Osteoblast (primary cell): ENCODE results near the gene NDUFA13. TPM values are rescaled to one million over a fixed set of nuclear protein-coding genes. Genes with fewer than 3 reads are reported as not detected.

ENCODE experiments used
- DNase-seq: peaks from one replicate; pipeline ENCODE4 v3.0.0; 2011; ENCODE audit warnings: low spot score, mixed read lengths; ENCODE audit not compliant: insufficient read length; ENCODE audit errors: missing footprints
- H2AFZ ChIP-seq: 2 replicates; pipeline ENCODE4 v1.6.0; 2011; ENCODE audit warnings: mild to moderate bottlenecking, low read length
- H3K27ac ChIP-seq: 2 replicates; pipeline ENCODE4 v1.5.1; 2011; ENCODE audit warnings: mild to moderate bottlenecking, low read depth, low read length, moderate library complexity
- H3K27me3 ChIP-seq: 2 replicates; pipeline ENCODE4 v1.6.0; 2012; ENCODE audit warnings: mild to moderate bottlenecking, control low read depth, inconsistent platforms, low read length, moderate library complexity; ENCODE audit not compliant: insufficient read depth
- H3K36me3 ChIP-seq: 2 replicates; pipeline ENCODE4 v1.5.1; 2011; ENCODE audit warnings: mild to moderate bottlenecking, low read length, control low read depth, moderate library complexity; ENCODE audit not compliant: insufficient read depth
- H3K4me1 ChIP-seq: 2 replicates; pipeline ENCODE4 v1.5.1; 2011; ENCODE audit warnings: mild to moderate bottlenecking, low read length, control low read depth, moderate library complexity; ENCODE audit not compliant: insufficient read depth
- H3K4me2 ChIP-seq: 2 replicates; pipeline ENCODE4 v1.6.0; 2011; ENCODE audit warnings: mild to moderate bottlenecking, low read length; ENCODE audit not compliant: insufficient read depth
- H3K4me3 ChIP-seq: fragments of 200-600 bp; sonication (generic); 3 replicates; pipeline ENCODE4 v1.5.1; 2012; ENCODE audit warnings: mild to moderate bottlenecking, low read length, inconsistent platforms; ENCODE audit not compliant: insufficient read depth
- H3K79me2 ChIP-seq: 2 replicates; pipeline ENCODE4 v1.6.0; 2012; ENCODE audit warnings: mild to moderate bottlenecking, low read length, control low read depth, inconsistent platforms; ENCODE audit not compliant: insufficient read depth
- H3K9me3 ChIP-seq: 2 replicates; pipeline ENCODE4 v1.5.1; 2011; ENCODE audit warnings: low read depth, low read length, control low read depth
- H4K20me1 ChIP-seq: 2 replicates; pipeline ENCODE4 v1.6.0; 2012; ENCODE audit warnings: mild to moderate bottlenecking, low read length, control low read depth; ENCODE audit not compliant: insufficient read depth
- total RNA-seq: library from RNA; depleted of rRNA; stranded (reverse); fragments of >200 nt; gene quantifications from 2 replicates; pipeline ENCODE4 v1.2.3, GENCODE V29; 2012
- TF ChIP-seq, protein P1 (sequence below): IDR thresholded peaks from 2 replicates; pipeline ENCODE4 v1.5.1; 2011; ENCODE audit warnings: mild to moderate bottlenecking, low read depth, low read length, moderate library complexity; ENCODE audit errors: extremely low read depth

NDUFA13 gene
- total RNA-seq, 1 donor: 160 TPM

DNA sequence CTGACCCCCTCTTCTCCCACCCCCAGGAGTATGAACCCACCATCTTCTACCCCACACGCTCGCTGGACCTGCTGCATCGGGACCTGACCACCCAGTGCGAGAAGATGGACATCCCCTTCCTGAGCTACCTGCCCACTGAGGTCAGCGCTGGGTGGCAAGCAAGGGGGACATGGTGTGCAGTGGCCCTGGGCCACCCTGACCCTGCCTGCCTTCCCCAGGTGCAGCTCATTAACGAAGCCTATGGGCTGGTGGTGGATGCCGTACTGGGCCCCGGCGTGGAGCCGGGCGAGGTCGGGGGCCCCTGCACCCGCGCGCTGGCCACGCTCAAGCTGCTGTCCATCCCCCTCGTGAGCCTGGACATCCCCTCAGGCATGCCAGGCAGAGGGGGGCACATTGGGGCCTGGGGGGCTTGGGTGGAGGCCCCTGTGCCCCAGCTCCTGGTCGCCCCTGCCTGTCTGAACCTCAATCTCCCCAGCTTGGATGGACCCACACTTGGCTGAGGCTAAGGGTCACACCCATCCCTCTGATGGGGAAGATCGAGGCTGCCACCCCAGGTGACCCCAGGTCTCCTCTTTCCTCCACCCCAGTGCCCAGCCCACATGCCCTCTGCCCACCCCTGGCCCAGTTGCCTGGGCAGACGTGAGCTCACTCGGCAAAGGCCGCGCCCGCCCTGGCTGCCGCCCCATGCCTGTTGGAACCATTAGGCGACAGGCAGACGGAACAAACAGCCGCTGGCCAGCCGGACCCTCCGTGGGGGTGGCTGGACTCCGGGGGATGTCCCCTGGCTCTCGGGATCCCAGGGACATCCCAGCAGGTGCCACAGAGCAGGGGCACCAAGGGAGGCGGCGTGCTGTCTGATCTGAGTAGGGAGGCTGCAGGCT lies 19.5 kb downstream of the NDUFA13 start:
- H3K36me3 ChIP-seq: no peaks in the 10 kb centered on the region
- TF ChIP-seq, protein P1, sequence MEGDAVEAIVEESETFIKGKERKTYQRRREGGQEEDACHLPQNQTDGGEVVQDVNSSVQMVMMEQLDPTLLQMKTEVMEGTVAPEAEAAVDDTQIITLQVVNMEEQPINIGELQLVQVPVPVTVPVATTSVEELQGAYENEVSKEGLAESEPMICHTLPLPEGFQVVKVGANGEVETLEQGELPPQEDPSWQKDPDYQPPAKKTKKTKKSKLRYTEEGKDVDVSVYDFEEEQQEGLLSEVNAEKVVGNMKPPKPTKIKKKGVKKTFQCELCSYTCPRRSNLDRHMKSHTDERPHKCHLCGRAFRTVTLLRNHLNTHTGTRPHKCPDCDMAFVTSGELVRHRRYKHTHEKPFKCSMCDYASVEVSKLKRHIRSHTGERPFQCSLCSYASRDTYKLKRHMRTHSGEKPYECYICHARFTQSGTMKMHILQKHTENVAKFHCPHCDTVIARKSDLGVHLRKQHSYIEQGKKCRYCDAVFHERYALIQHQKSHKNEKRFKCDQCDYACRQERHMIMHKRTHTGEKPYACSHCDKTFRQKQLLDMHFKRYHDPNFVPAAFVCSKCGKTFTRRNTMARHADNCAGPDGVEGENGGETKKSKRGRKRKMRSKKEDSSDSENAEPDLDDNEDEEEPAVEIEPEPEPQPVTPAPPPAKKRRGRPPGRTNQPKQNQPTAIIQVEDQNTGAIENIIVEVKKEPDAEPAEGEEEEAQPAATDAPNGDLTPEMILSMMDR: no peak
- H3K4me2 ChIP-seq: no peak overlapping the region
- H4K20me1 ChIP-seq: peaks cover 4% of the 10 kb centered on the region
- peak; percentile 88 for DNase-seq
- H3K9me3 ChIP-seq: no peaks in the 10 kb centered on the region
- H3K4me1 ChIP-seq: peaks cover 13% of the 10 kb centered on the region
- H3K27me3 ChIP-seq: peaks cover 14% of the 10 kb centered on the region
- no peak overlapping the region for H3K4me3 ChIP-seq
- no peaks in the 10 kb centered on the region for H3K79me2 ChIP-seq
- H2AFZ ChIP-seq: no peak overlapping the region
- no peak overlapping the region for H3K27ac ChIP-seq

GRCh38 chr19:19537075-19538048 lies 21.3 kb downstream of the NDUFA13 start:
- TF ChIP-seq, protein P1: no peak
- H4K20me1 ChIP-seq: peaks cover 4% of the 10 kb centered on the region
- H3K9me3 ChIP-seq: no peaks in the 10 kb centered on the region
- peak overlapping the region; percentile 37 for H3K4me3 ChIP-seq
- H2AFZ ChIP-seq: no peak overlapping the region
- no peaks in the 10 kb centered on the region for H3K79me2 ChIP-seq
- H3K36me3 ChIP-seq: no peaks in the 10 kb centered on the region
- DNase-seq: peak; percentile 94
- H3K4me1 ChIP-seq: peaks cover 13% of the 10 kb centered on the region
- H3K27ac ChIP-seq: no peak overlapping the region
- peak overlapping the region; percentile 58 for H3K4me2 ChIP-seq
- peaks cover 14% of the 10 kb centered on the region for H3K27me3 ChIP-seq

- Histone ChIP-seq H3K4me3 (peak within 1 kb of the TSS; percentile 53), H3K36me3 (no peaks in the 10 kb centered on the region), H2AFZ (no peak within 1 kb of the TSS), H3K9me3 (no peaks in the 10 kb centered on the region), H3K4me1 (peaks cover 11% of the 10 kb centered on the region), H3K27me3 (peaks cover 14% of the 10 kb centered on the region), H3K79me2 (no peaks in the 10 kb centered on the region), H4K20me1 (no peaks in the 10 kb centered on the region), H3K4me2 (peak within 1 kb of the TSS; percentile 58), H3K27ac (no peak within 1 kb of the TSS)
- TF ChIP-seq, protein P1: no peak
- DNase-seq: peak; percentile 96
Observed at GRCh38 chr19:19538061-19538784, 22.2 kb downstream of the NDUFA13 start, which contains the start of gene CILP2. Gene CILP2 (plus strand): TSS chr19:19538265. CDS start chr19:19538350, 85 bp downstream.
